ENCODE measurements around the gene OR8G5. TPM values are rescaled to one million over a fixed set of nuclear protein-coding genes. Genes with fewer than 3 reads are reported as not detected.

OR8G5 gene
- total and polyA plus RNA-seq, 4 donors, result not detected

GRCh38 chr11:124225471-124225870 is 30.7 kb upstream of the OR8G5 start:
- H3K9ac ChIP-seq (ENCODE audit: low read depth in 1 of 2, low read length in 2 of 2), result no peak overlapping the region
- H3K9me3 ChIP-seq (ENCODE audit: control insufficient read depth in 4 of 4, low read length in 3 of 4), result no peaks in the 10 kb centered on the region
- no peaks in the 10 kb centered on the region for H3K4me1 ChIP-seq (ENCODE audit: control insufficient read depth in 4 of 4, insufficient read depth in 4 of 4, low read length in 3 of 4)
- no peak for DNase-seq (ENCODE audit: low spot score)
- H3K27me3 ChIP-seq (ENCODE audit: control insufficient read depth in 4 of 4, insufficient read depth in 4 of 4, low read length in 3 of 4), result peaks cover 0 to 2% (median 0%) of the 10 kb centered on the region in 4 donors
- 67% methylated on average over 1 of the region's 1 CpG for WGBS
- TF ChIP-seq HNF4A (conservative IDR thresholded peaks at IDR 0.05) (no peak), SP1 (IDR thresholded peaks at IDR 0.05) (no peak), NR2F2 (IDR thresholded peaks at IDR 0.05) (no peak), HNF4G (IDR thresholded peaks at IDR 0.05) (no peak), MAX (IDR thresholded peaks at IDR 0.05) (no peak), GABPA (IDR thresholded peaks at IDR 0.05 in 1 of 2, conservative IDR thresholded peaks at IDR 0.05 in 1 of 2) (no peak), ATF3 (IDR thresholded peaks at IDR 0.05) (no peak), RXRA (IDR thresholded peaks at IDR 0.05) (no peak), FOXA1 (IDR thresholded peaks at IDR 0.05) (no peak), RAD21 (IDR thresholded peaks at IDR 0.05) (no peak), FOXA2 (IDR thresholded peaks at IDR 0.05) (no peak), JUND (IDR thresholded peaks at IDR 0.05) (no peak), REST (IDR thresholded peaks at IDR 0.05) (no peak), YY1 (IDR thresholded peaks at IDR 0.05) (no peak), ZBTB33 (IDR thresholded peaks at IDR 0.05) (no peak), CTCF (IDR thresholded peaks at IDR 0.05; ENCODE audit: low read depth, low read length, missing input control) (no peak), TAF1 (conservative IDR thresholded peaks at IDR 0.05) (no peak), EGR1 (IDR thresholded peaks at IDR 0.05; ENCODE audit: low read depth in 2 of 2) (no peak)
- H3K27ac ChIP-seq (ENCODE audit: low read depth in 1 of 2, low read length in 2 of 2), result no peak overlapping the region
- no peak overlapping the region for H3K4me3 ChIP-seq (ENCODE audit: low read depth in 1 of 3, low read length in 3 of 3)
- no peaks in the 10 kb centered on the region for H3K36me3 ChIP-seq (ENCODE audit: control insufficient read depth in 4 of 4, insufficient read depth in 3 of 4, low read depth in 1 of 4, low read length in 3 of 4)
